Measurements from ENCODE around the gene HNRNPM.

The HNRNPM gene

DNA sequence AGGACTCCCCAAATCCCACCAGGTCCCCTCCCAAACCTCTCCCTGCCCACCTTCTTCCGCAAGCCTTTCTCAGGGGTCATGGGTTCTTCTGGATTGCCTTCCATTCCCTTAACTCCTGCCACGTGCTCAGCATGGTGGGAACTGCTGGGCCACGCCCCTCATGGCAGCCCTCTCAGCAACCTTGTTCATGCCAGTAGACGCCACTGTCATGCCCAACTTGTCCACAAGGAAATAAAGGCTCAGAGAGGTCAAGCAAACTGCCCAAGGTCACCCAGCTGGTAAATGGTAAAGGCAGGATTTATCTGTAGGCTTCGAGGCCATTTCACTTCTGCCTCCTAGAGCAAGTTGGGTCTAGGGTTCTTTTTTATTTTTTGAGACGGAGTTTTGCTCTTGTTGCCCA, 46.8 kb downstream of the HNRNPM start:
- H3K4me1 ChIP-seq (ENCODE audit: insufficient read depth, low read length): peaks cover 4% of the 10 kb centered on the region; the same call in 1 of the 2 replicates
- no peak overlapping the region for H3K9ac ChIP-seq (ENCODE audit: low read depth, low read length)
- peaks cover 2% of the 10 kb centered on the region for H3K36me3 ChIP-seq (ENCODE audit: insufficient read depth, low read length)
- no peaks in the 10 kb centered on the region for H3K9me3 ChIP-seq (ENCODE audit: control insufficient read depth, insufficient read depth, low read length)

DNA sequence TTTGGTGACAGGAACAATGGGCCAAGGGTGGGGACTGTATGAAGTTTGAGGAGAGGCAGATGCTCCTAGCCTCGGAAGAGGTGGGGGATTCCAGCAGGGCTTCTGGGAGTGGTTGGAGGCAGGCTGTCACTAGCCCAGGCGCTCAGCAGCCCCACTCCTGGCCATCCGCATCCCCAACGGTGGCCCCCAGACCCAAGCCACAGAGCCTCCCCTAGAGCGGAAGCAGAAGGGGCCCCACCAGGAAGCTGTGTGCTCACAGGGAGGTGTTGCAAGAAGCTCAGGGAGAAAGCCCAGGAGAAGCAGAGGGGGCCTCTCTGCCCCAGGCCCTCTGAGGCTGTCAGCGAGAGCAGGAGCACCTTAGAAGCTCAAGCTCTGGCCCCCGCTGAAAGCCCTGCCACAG, 49.4 kb downstream of the HNRNPM start:
- no peaks in the 10 kb centered on the region; the same call in 1 of the 2 replicates for H3K36me3 ChIP-seq (ENCODE audit: insufficient read depth, low read length)
- no peak overlapping the region for H3K9ac ChIP-seq (ENCODE audit: low read depth, low read length)
- no peaks in the 10 kb centered on the region for H3K9me3 ChIP-seq (ENCODE audit: control insufficient read depth, insufficient read depth, low read length)
- H3K4me1 ChIP-seq (ENCODE audit: insufficient read depth, low read length): peaks cover 4% of the 10 kb centered on the region; the same call in 1 of the 2 replicates

DNA sequence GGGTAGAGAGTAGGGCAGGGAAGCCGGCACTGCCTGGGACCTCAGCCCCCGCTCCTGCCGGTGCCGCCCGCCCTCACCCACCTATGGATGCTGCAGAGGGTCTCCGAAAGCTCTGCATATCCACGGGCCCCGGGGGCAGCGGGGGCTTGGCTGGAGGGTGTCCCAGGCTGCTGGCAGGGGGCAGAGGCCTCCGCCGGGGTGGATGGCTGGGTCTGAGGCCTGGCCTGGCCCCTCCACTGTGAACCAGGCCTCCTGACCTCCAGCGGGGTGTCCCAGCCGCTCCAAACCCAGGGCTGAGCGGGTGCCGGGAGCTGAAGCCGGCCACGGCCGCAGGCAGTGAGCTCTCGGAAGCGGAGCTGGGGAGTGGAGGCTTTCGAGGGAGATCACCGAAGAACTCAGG, 53.5 kb downstream of the HNRNPM start:
- no peak overlapping the region for H3K9ac ChIP-seq (ENCODE audit: low read depth, low read length)
- no peaks in the 10 kb centered on the region for H3K9me3 ChIP-seq (ENCODE audit: control insufficient read depth, insufficient read depth, low read length)
- H3K36me3 ChIP-seq (ENCODE audit: insufficient read depth, low read length): no peaks in the 10 kb centered on the region
- peaks cover 13% of the 10 kb centered on the region; the same call in 1 of the 2 replicates for H3K4me1 ChIP-seq (ENCODE audit: insufficient read depth, low read length)

DNA sequence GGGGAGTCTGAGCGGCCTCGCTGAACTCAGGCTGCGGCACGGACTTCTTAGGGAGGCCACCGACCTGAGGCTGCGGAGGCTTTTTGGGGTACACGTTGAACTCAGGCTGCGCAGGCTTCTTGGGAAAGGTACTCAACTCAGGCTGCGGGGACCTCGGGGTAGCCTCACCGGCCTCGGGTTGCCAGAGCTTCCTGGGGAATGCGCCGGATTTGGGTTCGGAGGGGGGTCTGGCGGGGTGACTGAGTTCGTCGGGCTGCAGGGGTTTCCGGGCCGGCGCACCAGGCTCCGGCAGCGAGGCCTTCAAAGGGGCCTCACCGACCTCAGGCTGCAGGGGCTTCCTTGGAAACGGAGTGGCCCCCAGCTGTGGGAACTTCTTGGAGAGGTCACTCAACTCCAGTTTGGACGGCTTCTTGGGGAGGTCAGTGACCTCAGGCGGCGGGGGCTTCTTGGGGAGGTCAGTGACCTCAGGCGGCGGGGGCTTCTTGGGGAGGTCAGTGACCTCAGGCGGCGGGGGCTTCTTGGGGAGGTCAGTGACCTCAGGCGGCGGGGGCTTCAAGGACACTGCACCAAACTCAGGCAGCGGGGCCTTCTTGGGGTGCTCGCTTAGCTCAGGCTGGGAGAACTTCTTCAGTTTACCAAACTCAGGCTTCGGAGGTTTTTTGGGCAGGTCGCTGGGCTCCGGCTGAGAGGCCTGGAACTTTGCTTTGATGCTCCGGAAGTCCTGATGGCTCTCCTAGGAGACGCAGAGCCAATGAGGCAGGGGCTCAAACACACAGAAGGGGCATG, 54.5 kb downstream of the HNRNPM start:
- Histone ChIP-seq H3K4me1 (ENCODE audit: insufficient read depth, low read length) (peaks cover 10% of the 10 kb centered on the region; the same call in 1 of the 2 replicates), H3K36me3 (ENCODE audit: insufficient read depth, low read length) (no peaks in the 10 kb centered on the region), H3K9me3 (ENCODE audit: control insufficient read depth, insufficient read depth, low read length) (no peaks in the 10 kb centered on the region)

DNA sequence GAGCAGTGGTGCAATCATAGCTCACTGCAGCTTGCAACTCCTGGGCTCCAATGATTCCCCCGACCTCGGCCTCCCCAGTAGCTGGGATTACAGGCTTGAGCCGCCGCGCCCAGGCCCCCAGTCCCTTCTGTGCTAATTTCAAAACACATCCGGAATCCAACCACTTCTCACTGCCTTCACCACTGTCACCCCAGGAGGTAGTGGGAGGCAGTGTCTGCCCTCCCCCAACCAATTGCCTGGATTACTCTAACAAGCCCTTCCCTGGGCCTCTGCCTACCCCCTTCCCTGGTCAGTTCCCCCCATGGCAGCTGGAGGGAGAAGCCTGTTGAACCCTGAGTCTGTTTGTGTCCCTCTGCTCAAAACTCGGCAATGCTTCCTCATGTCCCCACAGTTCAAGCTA, 55.4 kb downstream of the HNRNPM start:
- peaks cover 9% of the 10 kb centered on the region; the same call in 1 of the 2 replicates for H3K4me1 ChIP-seq (ENCODE audit: insufficient read depth, low read length)
- H3K36me3 ChIP-seq (ENCODE audit: insufficient read depth, low read length): no peaks in the 10 kb centered on the region
- no peaks in the 10 kb centered on the region for H3K9me3 ChIP-seq (ENCODE audit: control insufficient read depth, insufficient read depth, low read length)
- no peak overlapping the region for H3K9ac ChIP-seq (ENCODE audit: low read depth, low read length)

More for the DNA sequence above, 54.5 kb downstream of the HNRNPM start:
- H3K9ac ChIP-seq (ENCODE audit: low read depth, low read length): no peak overlapping the region

DNA sequence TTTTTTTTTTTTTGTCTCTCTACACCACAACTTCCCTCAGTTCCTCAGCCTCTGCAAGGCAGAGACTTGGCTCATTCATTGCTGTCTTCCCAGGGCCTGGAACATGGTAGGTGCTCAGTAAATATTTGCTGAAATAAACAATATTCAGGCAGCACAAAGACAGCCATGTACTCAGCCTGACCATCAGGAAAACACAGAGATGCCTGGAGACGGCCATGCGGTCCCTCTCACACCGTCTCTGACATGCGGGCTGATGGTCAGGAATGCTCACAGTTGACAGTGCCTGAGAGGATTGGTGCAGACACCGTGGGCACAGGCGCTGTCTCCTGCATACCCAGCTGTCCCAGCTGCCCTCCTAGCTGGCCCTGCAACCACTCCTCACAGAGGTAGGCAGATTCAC, 56.7 kb downstream of the HNRNPM start:
- H3K9ac ChIP-seq (ENCODE audit: low read depth, low read length): no peak overlapping the region

DNA sequence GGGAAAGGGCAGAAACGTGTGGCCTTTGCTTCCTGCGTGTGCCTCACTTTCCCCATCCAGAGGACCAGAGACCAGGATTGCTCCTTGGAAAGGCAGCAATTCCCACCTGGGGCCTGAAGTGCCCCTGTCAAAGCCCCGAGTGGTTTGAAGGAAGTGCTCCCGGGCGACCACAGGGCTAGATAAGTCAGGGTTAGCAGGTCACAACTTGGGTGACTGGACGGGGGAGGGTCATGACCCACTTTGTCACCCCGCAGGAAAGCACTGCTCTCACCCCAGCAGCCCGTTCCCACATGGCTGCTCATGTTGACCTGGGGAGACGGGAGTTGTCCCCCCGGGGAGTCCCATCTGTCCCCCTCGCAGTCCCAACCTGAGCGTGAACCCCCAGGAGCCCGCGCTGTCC, 57.2 kb downstream of the HNRNPM start:
- Histone ChIP-seq H3K9me3 (ENCODE audit: control insufficient read depth, insufficient read depth, low read length) (no peaks in the 10 kb centered on the region), H3K9ac (ENCODE audit: low read depth, low read length) (no peak overlapping the region), H3K36me3 (ENCODE audit: insufficient read depth, low read length) (no peaks in the 10 kb centered on the region), H3K4me1 (ENCODE audit: insufficient read depth, low read length) (peaks cover 12% of the 10 kb centered on the region; the same call in 1 of the 2 replicates)

More for the DNA sequence above, 56.7 kb downstream of the HNRNPM start:
- no peaks in the 10 kb centered on the region for H3K9me3 ChIP-seq (ENCODE audit: control insufficient read depth, insufficient read depth, low read length)
- H3K4me1 ChIP-seq (ENCODE audit: insufficient read depth, low read length): peaks cover 9% of the 10 kb centered on the region; the same call in 1 of the 2 replicates
- H3K36me3 ChIP-seq (ENCODE audit: insufficient read depth, low read length): no peaks in the 10 kb centered on the region

DNA sequence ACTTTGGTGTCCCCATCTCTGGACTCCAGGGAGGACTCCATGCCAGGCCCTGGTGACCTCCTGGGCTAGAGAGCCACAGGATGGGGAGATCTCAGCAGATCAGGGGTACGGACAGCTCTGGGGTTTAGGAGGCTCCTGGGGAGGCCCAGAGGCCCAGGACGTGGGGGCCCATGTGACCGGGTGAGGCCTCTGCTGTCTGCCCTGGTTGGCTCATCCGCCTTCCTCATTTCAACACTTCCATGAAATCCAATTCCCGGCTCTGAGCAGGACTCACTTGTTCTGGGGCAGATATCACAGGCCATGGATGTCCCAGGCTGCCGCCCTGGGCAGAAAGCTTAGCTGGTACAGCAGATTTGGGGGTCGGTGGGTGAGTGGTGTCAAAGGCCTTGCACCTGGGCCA, 58.7 kb downstream of the HNRNPM start:
- Histone ChIP-seq H3K36me3 (ENCODE audit: insufficient read depth, low read length) (no peaks in the 10 kb centered on the region), H3K9ac (ENCODE audit: low read depth, low read length) (no peak overlapping the region), H3K9me3 (ENCODE audit: control insufficient read depth, insufficient read depth, low read length) (no peaks in the 10 kb centered on the region), H3K4me1 (ENCODE audit: insufficient read depth, low read length) (peaks cover 12% of the 10 kb centered on the region; the same call in 1 of the 2 replicates)

DNA sequence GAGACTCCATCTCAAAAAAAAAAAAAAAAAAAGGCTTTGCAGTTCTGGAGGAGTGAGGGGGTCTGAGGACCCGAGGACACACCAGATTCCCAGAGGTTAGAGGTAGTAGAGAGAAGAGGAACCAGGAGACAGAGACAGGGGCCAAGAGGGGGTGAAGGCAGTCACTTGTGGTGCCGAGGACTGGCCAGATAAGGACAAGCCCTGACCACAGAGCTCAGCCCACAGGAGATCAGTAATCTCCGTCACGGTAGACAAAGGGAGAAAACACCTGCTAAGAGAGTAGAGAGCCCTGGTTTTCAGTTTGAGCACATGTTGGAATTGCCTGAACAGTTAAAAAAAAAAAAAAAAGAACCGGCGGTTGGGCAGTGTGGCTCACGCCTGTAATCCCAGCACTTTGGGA, 59.4 kb downstream of the HNRNPM start:
- H3K9me3 ChIP-seq (ENCODE audit: control insufficient read depth, insufficient read depth, low read length): no peaks in the 10 kb centered on the region
- H3K4me1 ChIP-seq (ENCODE audit: insufficient read depth, low read length): peaks cover 12% of the 10 kb centered on the region; the same call in 1 of the 2 replicates
- no peaks in the 10 kb centered on the region for H3K36me3 ChIP-seq (ENCODE audit: insufficient read depth, low read length)
- H3K9ac ChIP-seq (ENCODE audit: low read depth, low read length): no peak overlapping the region

DNA sequence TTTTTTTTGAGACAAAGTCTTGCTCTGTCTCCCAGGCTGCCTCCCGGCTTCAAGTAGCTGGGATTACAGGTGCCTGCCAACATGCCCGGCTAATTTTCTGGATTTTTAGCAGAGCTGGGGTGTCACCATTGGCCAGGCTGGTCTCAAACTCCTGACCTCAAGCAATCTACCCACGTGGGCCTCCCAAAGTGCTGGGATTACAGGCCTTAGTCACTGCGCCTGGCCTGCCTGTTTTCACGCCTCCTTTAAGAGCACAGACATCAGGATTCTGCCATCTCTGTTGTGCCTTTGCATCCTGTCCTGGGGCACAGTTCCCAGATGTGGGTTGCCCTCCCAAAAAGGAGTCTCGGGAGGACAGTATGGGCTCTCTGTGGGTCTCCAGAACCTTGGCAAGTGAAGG, 60.1 kb downstream of the HNRNPM start:
- H3K36me3 ChIP-seq (ENCODE audit: insufficient read depth, low read length): no peaks in the 10 kb centered on the region
- H3K9me3 ChIP-seq (ENCODE audit: control insufficient read depth, insufficient read depth, low read length): no peaks in the 10 kb centered on the region
- peaks cover 9% of the 10 kb centered on the region; the same call in 1 of the 2 replicates for H3K4me1 ChIP-seq (ENCODE audit: insufficient read depth, low read length)
- H3K9ac ChIP-seq (ENCODE audit: low read depth, low read length): no peak overlapping the region

DNA sequence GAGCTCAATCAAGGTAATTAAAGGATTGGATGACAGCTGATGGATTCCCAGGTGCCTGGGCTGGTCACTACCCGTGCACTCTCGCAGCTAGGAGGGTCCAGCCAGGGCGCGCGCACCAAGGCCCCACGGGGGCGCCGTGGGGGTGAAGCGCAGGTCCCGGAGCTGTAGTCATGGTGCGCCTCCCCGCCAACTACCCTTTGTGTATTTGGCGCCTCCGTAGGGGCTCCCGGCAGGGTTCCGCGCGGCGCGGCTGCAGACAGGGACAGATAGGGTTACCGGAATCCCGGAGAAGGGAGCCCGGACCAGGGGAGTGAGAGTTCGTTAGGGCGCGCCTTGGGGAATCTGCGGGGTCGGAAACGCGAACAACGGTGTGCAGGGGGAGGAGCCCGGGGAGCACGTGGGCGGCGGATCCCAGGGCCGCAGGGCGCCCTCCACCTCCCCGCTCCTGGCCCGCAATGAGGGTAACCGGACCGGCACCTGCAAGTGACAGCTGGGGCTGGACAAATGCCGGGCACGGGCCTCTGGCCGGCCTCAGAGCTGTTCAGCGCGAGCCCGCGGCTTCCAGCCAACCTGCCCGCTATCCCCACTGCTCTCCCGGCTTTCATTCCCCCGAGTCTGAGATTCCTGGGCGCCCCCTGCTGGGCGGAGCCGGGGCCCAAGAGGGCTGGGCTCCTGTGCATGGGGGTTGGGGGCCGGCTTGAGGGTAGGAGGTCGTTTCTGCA, 61.1 kb downstream of the HNRNPM start:
- Histone ChIP-seq H3K9ac (ENCODE audit: low read depth, low read length) (peak overlapping the region; percentile 87), H3K9me3 (ENCODE audit: control insufficient read depth, insufficient read depth, low read length) (no peaks in the 10 kb centered on the region), H3K4me1 (ENCODE audit: insufficient read depth, low read length) (peaks cover 3% of the 10 kb centered on the region; the same call in 1 of the 2 replicates), H3K36me3 (ENCODE audit: insufficient read depth, low read length) (no peaks in the 10 kb centered on the region)

DNA sequence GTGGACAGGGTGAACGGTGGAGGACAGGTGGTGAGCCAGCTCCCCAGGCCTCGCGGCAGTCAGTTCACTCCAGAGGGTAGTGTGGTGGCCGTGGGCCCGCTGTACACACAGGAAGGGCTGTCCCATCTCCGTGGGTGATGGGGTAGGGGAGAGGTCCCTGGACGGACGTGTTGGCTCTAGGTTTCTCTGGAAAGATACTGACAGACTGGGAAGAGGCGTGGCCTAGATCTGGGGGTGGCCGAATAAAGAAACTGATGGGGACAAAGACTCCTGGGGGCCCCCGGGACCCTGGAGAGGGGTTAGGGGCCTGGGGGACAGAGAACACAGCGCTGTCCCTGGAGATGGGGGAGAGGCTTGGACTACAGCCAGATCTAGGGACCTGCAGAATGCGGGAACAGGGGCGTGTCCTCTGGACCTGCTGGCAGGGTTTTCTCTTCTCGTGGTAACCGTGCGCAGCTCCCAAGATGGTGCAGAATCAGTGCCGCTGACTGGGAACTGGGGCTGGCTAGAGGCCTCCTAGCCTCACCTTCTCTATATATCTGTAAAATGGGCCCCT, 61.7 kb downstream of the HNRNPM start:
- peaks cover 3% of the 10 kb centered on the region; the same call in 1 of the 2 replicates for H3K4me1 ChIP-seq (ENCODE audit: insufficient read depth, low read length)
- no peaks in the 10 kb centered on the region for H3K36me3 ChIP-seq (ENCODE audit: insufficient read depth, low read length)
- H3K9ac ChIP-seq (ENCODE audit: low read depth, low read length): peak overlapping the region; percentile 87; the same call in 1 of the 2 replicates
- H3K9me3 ChIP-seq (ENCODE audit: control insufficient read depth, insufficient read depth, low read length): no peaks in the 10 kb centered on the region

DNA sequence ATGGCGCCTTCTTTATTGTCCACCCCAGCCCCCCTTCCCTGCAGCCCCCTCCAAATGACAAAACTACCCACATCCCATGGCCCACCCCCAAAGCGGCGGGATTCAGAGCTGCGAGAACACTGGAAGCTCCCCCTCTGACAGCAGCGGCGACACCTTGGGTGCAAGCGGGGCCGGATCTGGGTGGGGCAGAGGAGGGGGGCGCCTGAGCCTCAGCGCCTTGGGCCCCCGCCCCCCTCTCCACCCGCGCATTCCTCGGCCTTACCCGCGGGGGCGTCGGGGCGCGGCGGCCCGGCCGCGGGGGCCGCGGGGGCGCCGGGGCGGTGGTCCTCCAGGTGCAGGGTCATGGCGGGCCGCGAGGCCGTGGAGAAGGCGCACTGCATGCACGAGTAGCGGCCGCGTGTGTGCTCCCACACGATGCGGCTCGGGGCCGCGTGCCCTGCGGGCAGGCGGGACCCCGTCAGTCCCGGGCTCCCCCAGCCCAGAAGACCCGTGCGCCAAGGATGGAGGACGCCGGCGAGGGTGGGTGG, 65.9 kb downstream of the HNRNPM start:
- H3K9me3 ChIP-seq (ENCODE audit: control insufficient read depth, insufficient read depth, low read length): no peaks in the 10 kb centered on the region
- H3K4me1 ChIP-seq (ENCODE audit: insufficient read depth, low read length): peaks cover 13% of the 10 kb centered on the region; the same call in 1 of the 2 replicates
- no peaks in the 10 kb centered on the region for H3K36me3 ChIP-seq (ENCODE audit: insufficient read depth, low read length)
- H3K9ac ChIP-seq (ENCODE audit: low read depth, low read length): peak overlapping the region; percentile 34; the same call in 1 of the 2 replicates

DNA sequence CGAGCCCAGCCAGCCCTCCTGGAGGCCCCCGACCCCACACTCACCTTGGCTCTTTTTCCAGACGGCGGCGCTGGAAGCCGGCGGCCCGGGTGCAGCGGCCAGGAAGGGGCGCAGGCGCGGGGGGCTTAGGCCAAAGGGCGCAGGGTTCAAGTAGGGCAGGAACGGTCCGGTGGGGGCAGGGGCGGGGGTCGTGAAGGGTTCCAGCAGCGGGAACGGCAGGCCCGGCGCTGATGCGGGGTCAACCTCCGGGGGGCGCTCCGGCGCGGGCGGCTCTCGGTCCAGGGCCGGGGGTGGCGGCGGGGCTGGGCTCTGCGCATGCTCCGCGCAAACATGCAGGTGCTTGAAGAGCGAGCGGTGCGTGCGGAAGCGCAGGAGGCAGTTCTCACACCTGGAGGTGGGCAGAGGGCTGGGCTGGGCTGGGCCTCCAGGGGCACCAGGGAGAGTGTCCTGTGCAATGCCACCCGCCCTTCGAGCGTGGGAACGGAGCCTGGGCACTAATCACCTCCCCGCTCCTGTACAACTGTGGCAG, 66.9 kb downstream of the HNRNPM start:
- Histone ChIP-seq H3K9ac (ENCODE audit: low read depth, low read length) (peak overlapping the region; percentile 34; the same call in 1 of the 2 replicates), H3K4me1 (ENCODE audit: insufficient read depth, low read length) (peaks cover 12% of the 10 kb centered on the region; the same call in 1 of the 2 replicates), H3K36me3 (ENCODE audit: insufficient read depth, low read length) (no peaks in the 10 kb centered on the region), H3K9me3 (ENCODE audit: control insufficient read depth, insufficient read depth, low read length) (no peaks in the 10 kb centered on the region)
